Fibroblast of skin of right biceps (primary cell): ENCODE measurements around the gene SMARCE1.

Experiments
- DNase-seq: peaks from one replicate; pipeline ENCODE4 v3.0.0-alpha.2; 2013

SMARCE1 gene

DNA sequence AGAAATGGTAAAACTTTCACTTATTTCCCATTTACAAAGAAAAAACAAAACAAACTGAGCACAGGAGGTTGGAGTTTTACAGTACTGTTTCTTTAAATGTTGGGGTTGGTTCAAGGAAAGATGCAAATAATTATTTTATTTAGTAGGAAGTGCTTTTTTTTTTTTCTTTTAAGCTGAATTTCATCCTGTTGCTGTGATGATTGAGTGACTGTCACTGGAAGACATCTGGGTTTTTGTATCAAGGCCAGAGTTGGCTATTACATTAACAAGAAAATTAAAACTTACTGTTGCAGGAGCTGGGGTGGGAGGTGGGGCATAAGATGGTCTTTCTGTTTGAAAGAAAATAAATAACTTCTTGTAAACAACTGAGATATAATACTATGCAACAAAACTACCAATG is 2.3 kb downstream of the SMARCE1 start:
- no peak for DNase-seq

DNA sequence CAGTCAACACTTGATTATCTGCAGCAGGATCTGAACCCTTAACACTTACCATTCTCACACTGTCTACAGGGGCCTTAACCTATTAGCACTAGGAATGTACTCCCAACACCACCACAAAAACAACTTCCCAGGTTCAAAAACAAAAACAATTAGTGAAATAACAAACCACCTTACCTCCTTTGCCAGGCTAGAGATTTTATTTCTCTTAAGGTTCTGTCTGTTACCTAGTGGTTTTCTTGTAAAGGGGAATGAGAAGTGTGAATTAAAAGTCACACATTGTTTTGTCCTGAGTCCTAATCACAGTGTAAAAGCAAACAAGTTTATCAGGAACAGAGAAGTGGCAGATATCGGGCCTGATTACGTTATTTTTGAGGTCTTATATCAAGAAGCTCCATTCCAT is 9.7 kb downstream of the SMARCE1 start:
- no peak for DNase-seq

DNA sequence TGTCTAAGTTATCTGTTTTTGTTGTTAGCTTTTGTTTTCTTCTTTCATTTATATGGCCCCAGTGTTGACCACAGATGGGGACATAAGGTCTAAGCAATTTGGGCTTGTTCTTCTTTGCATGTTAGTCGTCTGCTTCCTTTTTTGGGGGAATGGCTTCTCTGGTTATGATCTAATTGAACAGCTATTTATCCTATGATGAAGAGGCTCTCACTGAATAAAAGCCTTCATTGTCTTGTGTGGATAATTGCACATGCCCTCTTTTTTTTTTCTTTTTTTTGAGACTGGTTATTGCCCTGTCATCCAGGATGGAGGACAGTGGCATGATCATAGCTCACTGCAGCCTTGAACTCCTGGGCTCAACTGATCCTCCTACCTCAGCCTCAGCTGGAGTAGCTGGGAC is 13.7 kb downstream of the SMARCE1 start:
- no peak for DNase-seq

DNA sequence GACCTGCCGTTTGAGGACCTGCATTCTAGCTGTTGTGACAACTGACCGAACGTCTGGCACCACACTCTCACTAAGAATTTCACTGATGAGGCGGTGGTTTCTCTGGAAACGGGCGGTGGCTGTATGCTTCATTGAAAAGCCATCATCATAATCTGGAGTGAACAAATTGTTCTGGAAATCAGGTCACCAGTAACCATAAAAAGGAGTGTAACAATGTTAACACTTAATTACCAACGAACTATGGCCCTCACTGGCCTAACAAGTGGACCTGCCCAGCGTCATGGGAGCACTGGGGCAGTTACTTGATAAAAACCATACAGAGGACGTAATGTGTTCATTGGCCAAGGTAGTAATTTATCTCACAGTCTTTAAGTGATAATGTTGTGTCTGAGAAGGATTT is 15.4 kb downstream of the SMARCE1 start:
- no peak for DNase-seq

DNA sequence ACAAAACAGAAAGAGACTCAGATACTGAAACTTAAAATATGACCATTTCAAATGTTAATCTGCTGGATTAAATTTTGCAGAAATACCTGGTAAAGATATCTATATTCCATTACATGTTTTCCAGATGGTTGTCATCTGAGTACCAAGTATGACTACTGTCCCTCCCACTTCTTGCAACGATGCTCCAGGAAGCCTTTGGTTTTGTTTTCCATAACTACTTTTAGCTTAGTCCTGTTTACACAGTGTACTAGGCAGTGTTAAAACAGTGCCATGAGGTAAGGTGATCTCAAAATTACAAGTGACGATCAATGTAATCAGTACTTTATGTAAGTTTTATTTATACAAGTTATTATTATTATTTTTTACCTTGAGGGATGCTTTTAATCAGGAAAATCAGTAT is 17.8 kb downstream of the SMARCE1 start:
- DNase-seq: no peak

DNA sequence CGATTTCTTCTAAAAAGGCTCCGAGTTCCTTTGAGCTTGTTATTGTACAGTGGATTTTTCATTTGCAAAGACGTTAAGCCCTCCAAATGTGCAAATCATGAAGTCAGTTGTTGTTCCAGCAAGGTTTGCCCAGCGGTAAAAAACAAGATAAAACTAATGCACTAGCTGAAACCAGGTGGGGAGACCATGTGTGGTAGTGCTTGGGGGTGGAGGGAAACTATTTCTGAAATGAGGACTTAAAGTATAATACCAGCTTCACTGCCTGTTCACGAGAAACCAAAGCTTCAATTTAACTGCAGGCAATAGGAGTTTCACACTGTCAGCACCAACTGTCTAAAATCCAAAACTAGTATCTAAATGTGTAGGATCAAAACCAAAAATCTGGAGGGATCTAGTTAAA is 22.3 kb downstream of the SMARCE1 start:
- DNase-seq: no peak

DNA sequence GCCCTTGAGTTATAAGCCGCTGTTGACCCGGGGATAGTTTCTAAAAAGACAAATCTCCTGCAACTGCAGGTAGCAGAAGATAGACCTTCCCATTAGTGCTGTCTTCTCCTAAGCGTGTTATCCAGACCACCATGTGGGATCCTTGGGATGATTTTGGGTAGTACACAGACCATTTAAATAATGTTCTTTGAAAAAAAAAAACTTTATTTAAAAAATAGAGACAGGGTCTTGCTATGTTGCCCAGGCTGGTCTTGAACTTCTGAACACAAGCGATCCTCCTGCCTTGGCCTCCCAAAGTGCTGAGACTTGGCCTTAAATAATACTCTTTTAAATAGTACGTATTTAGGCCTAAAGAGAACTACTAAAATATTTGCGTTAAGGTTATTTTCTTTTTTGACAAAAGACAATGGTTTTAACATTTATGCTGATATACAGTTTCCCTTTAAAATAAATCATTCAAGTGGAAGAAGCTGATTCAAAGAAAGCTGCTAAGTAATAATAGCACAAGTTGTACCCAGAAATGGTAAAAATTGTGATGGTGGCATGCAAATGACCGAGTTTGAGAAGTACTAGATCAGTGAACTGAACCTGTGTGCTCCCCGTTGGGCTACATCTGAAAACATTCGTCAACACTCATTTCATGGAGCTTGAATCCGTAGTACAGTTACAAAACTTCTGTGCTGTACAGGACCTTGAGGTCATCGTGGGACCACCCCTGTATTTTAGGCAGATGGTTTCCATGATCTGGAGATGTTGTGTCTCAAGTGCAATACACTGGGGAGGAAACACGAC is 24.0 kb downstream of the SMARCE1 start:
- no peak for DNase-seq

DNA sequence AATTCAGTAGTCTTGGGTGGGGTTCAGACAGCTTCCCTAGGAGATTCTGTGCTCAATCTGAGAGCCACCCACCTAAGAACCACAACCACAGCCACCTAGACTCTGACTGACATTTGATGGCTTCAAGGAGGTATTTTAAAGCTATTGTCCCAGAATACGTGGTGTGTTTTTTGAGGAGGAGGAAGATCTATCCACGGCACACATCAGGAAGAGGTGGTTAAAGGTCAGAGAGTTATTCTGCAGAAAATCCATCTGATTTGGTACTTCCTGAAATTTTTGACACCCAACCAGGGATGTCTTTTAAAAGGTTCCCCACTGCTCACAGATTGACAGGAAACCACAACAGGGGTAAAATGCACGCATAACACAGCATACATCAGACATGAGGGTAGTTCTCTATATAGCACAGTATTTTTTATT is 25.1 kb downstream of the SMARCE1 start:
- no peak for DNase-seq

DNA sequence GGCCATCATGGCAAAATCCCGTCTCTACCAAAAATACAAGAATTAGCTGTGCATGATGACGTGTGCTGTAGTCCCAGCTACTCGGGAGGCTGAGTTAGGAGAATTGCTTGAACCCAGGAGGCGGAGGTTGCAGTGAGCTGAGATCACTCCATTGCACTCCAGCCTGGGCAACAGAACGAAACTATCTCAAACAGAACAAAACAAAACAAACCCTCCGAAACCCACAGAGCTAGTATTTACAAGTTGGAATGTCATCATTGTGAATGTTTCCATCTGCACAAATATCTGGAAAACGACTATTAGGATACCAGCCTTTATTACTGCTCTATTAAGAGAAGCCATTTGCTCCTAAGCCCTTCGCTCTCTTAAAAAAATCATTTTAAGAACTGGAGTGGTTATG is 26.0 kb downstream of the SMARCE1 start:
- no peak for DNase-seq

DNA sequence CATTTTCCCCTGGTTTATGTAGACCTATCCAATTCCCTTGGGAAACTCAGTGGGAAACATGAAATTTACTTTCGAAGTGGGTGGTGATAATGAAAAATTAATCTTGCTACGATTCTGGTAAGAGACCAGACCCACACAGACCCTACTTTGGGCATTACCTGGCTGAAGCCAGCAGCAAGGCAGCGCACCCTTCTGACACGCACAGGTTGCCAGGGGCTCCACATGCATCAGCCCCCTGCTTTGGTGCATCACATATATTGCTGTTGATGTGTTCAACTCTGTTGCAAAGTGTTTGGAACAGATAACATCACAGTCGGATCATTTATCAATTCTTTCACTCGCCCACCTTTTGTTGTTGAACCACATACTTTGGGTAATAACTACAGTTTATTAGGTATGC is 26.6 kb downstream of the SMARCE1 start:
- DNase-seq: no peak

DNA sequence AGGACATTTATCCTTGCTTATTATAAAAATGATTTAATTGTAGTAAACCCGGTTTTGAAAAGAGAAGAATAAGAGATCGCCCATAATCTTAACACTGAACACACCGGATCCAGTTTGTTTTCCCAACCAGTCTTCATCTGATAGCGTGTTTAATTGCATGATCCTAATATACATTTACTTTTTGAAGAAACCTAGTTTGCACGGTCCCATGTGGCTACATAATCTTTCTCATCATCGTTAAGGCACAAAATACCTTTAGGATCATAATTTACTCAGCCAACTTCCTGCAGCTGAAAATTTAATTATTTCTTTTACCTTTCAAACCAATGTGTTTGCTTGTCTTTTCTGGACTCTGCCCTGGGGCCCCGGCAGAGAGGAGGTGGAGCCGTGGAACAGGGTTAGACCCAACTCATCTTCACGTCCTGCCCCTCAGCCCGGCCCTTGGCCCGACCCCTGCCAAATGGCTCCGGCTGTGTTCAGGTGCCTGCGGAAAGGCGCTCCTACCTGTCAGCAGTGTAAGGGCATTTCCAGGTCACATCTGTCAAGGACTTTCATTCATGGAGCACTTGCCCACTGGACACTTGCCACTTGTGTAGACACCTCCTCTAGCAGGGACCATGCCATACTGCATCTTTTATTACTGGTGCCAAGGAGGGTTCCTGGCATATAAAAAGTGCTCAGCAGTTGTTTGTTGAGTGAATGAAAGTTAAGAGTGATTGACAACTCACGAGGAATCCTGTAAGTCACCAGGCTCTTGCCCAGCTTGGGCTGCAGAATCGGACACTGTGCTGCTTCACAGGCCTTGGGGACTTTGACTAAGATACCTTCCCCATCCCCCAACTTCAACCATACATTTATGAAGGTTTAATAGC is 28.6 kb downstream of the SMARCE1 start:
- no peak for DNase-seq

DNA sequence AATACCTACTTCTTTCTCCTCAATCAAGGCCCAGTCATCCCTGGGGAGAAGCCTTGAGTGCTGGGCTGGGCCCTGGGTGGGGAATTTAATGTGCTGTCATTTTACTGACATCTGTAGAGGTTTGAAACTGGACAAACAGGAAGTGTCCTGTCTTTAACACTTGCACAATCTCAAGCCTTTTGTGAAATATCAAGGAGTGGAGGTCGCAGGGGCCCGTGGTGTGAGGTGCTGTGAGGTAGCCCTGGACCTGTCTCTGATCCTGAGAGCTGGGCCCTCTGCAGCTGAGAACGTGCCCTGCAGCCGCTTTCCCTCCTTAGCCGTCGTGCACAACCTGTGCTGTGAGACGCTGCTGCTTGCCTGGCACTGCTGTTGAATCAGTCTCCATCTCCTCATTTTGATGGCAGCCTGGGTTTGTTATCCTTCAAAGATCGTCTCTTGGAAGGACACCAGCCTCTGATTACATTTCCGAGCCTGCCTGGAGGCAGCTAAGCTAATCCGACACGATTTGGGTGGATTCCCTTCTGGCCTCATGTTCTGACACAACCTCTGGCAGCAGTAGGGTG is 29.9 kb downstream of the SMARCE1 start:
- no peak for DNase-seq

DNA sequence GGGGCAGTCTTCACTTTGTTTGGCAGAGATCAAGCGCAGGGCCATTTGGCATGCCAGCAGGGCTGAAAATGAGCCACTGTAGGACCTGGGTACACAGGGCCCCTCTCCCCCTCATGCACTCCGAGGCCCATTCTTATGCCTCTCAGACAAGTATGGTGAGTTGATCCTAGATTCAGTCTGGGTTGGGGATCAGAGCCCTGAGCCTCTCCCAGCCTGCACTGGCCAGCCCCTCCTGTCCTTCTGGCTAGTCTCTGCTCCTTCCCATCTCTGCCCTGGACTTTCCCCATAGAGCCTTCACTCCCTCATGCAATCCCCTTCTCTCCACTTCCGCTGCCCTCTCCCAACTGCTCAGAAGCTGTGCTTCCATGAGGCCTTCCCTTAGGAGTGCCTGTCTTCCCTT is 31.0 kb downstream of the SMARCE1 start:
- no peak for DNase-seq

DNA sequence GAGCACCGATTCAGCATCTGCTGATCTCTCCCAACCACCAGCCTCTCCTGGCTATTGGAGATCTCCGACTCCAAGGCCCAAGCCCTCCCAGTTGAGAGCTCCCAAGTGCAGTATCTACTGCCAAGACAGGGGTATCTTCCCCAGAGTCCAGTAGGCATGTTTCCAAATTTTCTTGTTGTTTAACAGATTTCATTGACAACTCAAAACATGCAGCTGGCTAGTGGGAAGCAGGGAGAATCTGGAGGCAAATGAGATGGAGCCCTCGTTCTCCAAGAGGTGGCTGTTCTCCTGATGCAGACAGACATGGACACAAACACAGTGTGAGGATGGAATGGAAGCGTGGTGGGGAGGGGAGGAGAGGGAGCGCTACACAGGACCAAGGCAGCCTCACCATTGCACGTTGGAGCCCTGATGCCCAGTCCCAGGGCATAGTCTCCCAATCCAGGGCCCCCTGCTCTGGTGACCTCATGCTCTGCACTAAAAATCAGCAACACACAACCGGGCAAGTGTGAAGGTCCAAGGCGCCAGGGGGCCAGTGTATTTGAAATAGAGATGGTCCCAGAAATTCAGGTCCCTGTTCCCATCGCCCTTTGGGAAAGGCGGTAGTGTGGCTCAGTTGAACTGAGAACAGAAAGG is 31.7 kb downstream of the SMARCE1 start:
- DNase-seq: no peak

DNA sequence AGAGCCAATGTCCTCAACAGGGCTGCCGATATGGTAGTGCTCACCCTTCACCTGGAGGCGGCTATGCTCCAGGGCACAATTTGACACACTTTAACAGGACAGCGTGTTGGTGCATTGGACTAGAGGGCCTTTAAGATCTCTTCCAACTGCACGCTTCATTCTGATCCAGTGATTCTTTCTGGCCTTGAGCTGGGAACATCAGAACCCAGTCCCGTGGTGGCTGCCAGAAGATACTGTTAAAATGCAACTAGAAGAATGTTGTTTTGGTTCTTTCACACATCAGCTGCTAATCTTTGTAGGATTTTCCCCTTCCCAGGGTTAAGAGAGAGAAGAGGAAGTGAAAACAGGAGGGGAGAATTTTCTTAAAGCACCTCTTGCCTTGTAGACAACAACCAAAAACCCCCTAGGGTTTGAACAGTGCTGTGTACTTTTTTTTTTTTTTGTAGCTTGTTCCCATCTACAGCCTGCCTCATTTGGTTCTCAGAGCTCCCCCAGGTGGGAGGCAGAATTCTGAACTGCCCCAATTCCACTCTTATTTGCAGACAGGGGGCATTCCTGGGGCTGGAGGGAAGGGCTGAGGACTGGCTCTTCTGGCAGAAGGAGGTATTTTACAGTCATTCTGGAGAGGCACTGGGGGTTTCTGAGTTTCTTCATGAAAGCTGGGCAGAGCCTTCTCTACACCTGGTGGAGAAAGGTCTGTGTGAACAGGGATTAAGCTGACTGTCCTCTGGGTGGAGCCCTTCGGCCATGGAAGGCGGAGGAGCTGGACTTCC is 32.4 kb downstream of the SMARCE1 start:
- DNase-seq: peak; percentile 14

DNA sequence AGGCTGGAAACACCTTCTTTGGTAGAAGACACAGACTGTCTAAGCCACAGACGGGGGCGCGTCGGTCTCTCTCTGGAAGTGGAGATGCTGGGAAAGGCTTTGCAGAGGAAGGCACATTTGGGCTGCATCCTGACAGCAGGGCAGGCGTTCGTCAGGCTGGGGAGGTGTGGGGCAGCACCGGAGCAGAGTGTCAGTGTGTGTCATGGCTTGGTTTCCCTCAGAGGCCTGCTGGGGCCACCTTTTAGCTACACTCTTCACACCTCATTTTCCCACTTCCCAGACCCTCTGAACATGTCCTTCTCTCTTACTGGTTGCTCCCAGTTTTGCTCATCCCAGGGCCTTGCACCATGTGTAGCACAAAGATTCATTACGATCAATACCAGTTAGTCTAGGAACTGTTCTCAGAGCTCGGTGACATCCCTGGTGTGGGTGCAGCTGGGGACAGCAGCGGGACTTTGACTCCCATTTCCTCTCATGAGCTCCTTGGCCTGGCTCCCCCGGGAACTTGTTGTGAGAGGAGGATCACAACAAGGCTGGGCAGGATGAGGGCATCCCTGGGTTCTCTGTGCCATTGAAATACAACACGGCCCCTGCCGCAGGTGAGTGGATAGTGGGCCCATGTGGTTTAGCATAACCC is 33.1 kb downstream of the SMARCE1 start:
- DNase-seq: no peak

DNA sequence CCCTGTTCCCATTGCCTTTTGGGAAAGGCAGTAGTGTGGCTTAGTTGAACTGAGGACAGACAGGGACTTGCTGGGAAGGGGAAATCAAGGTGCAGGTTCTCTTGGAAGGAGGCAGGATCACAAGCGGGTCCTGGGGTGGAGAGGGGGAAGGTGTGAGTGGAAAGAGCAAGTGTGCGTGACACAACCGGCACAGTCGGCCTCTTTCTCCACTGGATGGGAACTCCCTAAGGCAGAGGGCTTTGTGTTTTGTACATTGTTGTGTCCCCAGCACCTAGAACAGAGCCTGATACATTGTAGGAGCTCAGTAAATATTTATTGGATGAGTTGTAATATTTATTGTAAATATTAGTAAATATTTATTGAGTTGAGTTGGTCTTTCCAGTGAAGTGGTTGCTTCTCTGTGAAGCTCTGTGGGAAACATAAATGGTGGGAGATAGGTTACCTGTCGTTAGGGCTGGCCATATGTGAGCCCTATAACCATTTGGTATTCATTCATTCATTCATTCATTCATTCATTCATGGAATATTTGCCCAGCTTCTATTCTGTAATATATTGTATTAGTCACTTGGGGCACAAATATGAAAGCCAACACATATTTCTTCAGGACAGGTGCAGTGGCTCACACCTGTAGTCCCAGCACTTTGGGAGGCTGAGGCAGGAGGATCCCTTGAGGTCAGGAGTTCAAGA is 34.0 kb downstream of the SMARCE1 start:
- DNase-seq: no peak

DNA sequence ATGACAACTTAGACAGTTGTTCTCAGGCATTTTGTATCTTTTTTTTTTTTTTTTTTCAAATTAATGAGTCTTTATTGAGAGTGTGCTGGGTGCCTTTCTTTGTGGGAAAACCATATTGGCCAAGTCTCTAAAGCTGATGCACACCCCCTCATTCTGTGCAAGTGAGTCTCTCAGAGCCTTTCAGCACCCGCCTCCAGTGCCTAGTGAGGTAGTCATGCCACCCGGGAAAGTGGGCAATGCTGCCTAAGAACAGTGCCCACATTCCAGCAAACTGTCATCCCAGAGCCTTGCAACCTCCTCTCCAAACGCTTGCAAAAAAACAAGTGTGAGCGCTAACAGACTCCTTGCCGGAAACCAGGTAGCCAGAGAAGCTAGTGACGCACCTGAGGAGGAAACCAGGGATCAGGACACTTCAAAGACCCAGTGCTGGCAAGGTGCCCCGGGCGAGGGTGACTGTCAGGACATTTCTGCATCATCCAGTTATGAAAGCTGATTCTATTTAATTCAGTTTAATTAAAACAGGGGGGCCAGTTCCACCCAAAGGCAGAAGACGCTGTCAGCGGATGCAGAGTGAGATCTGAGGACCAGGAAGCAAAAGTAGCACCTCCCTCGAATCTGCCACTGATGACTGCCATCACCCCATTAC is 34.9 kb downstream of the SMARCE1 start:
- no peak for DNase-seq

DNA sequence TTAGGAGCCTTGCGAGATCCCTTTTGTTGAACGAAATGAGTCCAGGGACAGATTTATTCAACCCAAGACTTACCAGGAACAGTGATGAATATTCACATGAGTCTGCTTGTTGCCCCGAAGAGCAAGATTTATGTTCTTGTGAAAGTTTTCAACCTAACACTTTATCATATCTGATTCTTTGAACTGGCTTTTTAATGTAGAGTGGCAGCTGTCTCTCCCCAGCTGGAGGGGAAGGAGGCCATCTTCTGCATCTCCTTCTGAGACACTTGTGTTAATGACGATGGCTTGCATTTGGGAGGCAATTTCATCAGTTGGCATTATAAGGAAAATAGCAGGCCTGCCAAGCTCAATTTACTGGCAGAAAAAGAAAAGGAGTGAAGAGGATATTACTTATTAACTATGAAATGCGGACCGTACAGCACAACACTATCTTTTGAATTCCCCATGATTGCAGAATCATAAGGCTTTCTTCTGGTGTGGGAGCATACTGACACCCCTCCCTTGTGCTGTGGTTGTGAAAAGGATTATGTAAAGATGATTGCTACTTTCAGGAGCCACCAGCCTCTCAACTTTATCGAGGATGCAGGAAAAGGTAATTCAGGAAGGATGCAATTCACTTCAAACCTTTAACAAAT is 35.7 kb downstream of the SMARCE1 start:
- no peak for DNase-seq

DNA sequence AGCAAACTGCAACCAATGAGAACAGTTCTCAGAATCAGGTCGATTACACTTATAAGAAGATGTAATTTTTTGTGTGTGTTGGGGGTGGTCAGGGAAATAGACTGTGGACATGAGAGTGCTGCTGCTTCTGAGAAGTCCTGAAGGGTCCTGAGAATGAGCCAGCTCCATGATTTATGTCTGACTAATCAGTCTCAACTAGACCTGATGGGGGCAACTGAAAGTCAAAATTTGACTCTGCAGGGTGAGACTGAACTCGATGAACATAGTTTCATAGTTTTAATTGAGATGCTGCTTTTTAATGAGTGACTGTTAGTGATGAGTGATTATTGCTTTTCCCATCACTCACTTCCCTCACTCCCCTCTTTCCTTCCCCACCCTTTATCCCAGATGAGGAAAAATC is 37.3 kb downstream of the SMARCE1 start:
- no peak for DNase-seq
